ENCODE data around the gene MAN1C1. TPM values are rescaled to one million over a fixed set of nuclear protein-coding genes. Genes with fewer than 3 reads are reported as not detected.

The MAN1C1 gene
- total RNA-seq, 4 donors from 2014 or later, result 11.0 to 20.9 (median 15.9) TPM

DNA sequence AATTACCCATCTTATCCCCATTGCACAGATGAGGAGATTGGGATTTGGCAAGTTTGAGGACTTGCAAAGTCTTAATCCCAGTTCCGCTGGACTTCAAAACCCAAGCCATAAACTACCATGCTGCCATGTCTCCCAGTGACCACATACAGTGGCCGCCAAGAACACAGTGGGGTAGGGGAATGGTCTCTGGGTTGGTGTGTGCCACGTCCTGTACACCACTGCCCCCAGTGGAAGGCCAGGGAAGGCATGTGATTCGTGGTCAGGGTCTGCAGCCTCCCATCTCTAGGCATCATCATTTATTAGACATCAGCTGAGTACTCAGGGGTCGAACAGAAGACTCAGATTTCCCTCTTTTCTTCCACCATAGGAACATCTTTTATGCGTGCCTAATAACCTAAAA, 76.0 kb downstream of the MAN1C1 start:
- TF ChIP-seq, protein P1, sequence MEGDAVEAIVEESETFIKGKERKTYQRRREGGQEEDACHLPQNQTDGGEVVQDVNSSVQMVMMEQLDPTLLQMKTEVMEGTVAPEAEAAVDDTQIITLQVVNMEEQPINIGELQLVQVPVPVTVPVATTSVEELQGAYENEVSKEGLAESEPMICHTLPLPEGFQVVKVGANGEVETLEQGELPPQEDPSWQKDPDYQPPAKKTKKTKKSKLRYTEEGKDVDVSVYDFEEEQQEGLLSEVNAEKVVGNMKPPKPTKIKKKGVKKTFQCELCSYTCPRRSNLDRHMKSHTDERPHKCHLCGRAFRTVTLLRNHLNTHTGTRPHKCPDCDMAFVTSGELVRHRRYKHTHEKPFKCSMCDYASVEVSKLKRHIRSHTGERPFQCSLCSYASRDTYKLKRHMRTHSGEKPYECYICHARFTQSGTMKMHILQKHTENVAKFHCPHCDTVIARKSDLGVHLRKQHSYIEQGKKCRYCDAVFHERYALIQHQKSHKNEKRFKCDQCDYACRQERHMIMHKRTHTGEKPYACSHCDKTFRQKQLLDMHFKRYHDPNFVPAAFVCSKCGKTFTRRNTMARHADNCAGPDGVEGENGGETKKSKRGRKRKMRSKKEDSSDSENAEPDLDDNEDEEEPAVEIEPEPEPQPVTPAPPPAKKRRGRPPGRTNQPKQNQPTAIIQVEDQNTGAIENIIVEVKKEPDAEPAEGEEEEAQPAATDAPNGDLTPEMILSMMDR (IDR thresholded peaks at IDR 0.05; ENCODE audit: low read depth), result no peak

DNA sequence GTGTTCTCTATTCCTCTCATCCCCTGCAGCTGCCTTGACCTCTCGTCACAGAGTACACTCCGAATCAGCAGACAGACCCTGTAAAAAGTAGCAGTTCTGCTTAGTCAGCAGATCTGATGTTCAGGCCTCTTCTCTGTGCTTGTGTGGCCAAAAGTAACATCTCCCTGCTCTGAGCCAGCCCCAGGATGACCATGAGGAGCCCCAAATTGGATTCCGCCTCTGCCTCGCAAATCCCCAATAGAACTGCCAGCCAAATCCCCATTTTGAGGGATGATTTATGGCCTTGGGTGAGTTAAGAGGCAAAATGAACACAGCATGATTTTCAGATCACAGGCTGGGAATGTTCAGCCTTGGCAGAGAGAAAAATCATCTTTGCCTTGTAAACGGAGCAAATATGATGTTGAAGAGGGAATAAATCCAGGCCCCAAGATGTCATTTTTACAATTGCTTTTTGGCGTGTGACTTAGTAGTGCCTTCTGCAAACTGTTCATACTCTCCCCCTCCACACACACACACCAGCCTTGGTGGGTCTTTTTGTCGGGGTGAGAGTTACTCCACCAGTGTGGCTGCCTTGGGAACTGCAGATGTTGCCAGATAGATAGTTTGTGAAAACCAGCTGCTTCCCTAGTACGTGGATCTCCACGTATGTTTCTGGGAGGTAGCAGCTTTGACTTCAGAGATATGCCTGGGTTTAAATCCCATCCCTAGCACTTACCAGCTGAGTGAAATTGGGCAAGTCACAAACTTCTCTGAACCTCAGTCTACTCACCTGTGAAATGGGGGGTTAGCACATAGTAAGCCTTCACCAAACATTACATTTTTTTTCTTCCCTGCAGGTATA, 77.8 kb downstream of the MAN1C1 start:
- TF ChIP-seq, protein P1 (IDR thresholded peaks at IDR 0.05; ENCODE audit: low read depth), result no peak

DNA sequence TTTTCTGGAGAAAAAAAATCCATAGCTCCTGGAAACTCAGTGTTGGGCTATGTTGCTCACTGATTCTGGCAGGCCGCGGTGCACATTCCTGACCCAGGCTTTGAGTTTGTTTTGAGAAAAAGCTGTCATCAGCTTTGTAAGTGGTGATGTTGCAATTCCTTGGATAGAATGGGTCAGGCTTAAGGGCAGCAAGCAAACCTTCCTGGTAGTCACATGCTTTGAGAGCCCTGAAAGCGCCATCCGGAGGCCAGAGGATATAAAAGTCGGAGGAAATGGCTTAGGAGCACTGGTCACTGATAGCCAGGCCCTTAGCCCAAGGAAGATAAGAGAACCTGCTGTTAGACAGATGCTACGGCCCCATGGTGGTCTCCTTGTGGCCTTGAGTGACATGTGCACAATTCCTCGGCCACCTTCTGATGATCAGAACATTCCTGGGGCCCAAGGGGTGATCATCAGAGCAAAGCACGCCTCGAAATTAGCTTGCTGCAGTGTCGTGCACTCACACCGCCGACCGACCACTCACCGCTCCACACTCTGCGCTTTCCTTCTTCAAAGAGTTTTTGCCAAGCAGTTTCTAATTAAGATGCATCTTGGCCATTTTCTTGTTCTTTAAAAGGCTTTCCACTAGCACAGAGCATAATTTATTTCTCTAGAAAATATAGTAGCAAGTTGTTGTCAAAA, 78.6 kb downstream of the MAN1C1 start:
- TF ChIP-seq, protein P1 (IDR thresholded peaks at IDR 0.05; ENCODE audit: low read depth), result no peak

DNA sequence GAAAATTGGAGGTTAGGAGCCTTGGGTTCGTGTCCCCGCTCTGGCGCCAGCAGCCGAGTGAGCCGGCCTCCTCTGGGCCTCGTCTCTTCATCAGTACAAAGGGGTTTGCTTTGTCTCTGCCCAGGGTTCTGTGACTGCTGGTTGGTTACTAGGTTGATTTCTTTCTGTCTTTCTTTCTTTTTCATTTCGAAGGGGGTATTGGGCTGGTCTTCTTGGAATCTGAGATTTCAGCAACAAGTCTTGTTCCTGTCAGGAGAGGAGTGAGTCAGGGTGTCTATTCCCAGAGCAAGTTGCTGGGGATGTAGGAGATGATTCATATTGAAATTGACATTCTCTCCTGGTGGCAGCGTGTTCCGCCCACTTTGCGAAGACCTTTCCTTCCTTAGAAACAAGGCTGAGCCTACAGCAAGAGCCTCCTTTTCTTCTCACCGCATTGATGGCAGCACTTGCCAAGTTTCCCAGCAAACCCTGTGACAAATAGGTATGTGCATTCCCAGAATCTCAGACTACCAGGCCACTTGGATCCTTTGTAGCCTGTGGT, 79.2 kb downstream of the MAN1C1 start:
- TF ChIP-seq, protein P1 (IDR thresholded peaks at IDR 0.05; ENCODE audit: low read depth), result no peak

DNA sequence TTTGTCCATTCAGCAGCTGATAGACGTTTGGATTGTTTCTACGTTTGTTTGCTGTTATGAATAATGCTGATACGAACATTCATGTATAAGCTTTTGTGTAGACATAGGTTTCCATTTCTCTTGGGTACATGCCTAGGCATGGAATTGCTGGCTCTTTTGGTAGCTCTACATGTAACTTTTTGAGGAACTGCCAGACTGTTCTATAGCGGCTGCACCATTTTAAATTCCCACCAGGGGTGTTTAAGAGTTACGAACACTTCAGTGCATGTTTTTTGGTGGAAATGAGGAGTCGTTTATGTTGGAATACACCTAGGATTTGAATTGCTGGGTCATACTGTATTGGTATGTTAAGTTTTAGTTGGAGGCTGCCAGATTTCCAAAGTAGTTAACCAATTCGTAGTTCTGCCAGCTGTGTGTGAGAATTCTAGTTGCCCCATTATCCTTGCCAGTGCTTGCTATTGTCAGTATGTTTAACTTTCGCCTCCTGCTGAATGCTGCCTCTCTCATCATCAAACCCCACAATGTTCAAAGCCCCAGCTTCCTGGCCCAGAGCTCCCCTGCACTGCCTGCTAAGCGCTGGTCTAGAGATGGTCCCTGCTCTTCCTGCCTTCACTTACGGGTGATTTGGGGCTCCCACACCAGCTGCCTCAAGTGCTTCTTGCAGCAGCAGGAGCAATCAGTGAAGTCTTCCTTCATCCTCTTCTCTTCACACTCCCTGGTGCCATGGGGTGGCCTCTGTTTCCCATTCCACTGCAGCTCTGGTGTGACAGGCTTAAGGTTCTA, 81.0 kb downstream of the MAN1C1 start:
- TF ChIP-seq, protein P1 (IDR thresholded peaks at IDR 0.05; ENCODE audit: low read depth), result no peak

DNA sequence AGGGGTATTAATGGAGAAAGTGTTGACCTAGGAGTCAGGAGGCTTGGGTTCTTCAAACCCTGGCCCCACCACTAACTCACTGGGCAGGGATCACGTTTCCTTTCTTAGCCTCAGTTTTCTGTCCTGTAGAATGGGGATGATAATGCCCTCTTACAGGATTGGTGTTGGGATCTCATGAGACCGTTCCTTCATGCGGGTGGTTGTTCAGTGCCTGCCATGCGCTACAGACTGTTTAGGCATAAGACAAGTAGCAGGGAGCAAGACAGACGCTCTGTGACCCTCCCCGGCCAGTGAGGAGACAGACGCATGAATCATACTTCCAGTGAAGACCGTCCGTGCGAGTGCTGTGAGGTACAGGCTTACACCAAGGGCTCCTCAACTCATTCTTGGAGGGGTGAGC, 81.7 kb downstream of the MAN1C1 start:
- TF ChIP-seq, protein P1 (IDR thresholded peaks at IDR 0.05; ENCODE audit: low read depth), result no peak

Measured in subcutaneous adipose tissue (tissue), 4 donors.